ENCODE measurements around the gene RCBTB2.
A peak's percentile ranks its signal among the peaks of the same experiment; 100 is the strongest.
"Not testable (repeated sequence)": the region's sequence is repeated elsewhere in the genome, so short reads cannot be mapped to it uniquely, and the experiment has no call there.

Gene RCBTB2

GRCh38 chr13:48494874-48495273 is 38.0 kb downstream of the RCBTB2 start:
- DNase-seq (ENCODE audit: low read depth in 2 of 2) = no peak

DNA sequence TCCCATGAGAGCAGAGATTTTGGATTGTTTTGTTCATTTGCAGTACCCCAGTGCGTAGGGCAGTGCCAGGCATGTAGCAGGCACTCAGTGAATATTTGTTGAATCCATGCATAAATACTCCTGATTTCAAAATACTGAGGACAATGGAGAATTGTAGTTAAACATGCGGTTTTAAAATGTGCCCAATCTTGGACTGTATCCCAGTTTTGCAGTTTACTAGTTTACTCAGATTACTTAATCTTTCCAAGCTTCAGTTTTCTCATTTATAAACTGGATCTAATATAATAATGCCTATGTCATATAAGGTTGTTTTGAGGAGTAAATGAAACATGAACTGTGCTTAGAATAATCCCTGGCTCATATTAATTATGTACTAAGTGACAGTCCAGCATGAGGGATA is 39.0 kb downstream of the RCBTB2 start:
- DNase-seq (ENCODE audit: low read depth in 2 of 2) = no peak

DNA sequence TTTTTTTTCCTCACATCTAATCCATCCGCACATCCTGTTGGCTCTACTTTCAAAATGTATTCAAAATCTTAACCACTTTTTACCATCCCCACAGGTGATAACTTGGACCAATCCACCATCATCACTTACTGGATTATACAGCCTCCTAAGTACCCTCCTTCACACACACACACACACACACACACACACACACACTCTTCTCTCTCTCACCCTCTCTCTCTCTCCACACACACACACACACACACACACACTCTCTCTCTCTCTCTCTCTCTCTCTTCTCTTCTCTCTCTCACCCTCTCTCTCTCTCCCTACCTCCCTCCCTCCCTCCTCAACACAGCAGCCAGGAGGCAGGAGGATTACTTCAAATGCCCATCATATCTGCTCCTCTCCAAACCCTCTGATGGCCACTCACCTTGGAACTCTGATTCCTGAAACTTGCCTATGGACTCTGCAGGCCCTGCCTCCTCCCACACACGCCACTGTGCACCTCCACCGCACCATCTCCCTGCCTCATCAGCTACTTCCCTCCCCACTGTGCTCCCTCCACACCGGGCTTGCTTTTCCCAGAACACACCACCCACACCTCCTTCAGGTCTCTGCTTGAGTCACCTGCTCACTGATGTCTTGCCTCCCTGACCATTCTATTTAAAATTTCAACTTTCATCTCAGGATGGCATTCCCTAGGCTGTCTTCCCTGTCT is 39.7 kb downstream of the RCBTB2 start:
- DNase-seq (ENCODE audit: low read depth in 2 of 2) = no peak

- DNase-seq (ENCODE audit: low read depth in 2 of 2) = peak; percentile 34 to 46
Observed at GRCh38 chr13:48492470-48493065, 40.3 kb downstream of the RCBTB2 start.

DNA sequence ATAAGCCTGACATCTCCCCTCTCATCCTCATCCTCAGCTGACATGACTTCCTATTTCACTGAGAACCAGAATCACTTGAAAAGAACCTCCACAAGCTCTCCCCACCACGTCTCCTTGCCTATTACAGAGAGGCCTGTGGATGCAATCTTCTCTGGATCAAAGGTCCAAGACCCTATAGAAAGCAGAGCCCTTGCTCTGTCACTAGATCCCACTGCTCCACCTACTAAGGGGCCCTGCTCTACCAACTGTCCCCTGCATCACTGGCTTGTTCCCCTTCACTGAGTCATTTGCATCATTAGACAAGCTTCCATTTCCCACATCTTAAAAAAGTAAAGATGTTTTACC is 40.8 kb downstream of the RCBTB2 start:
- DNase-seq (ENCODE audit: low read depth in 2 of 2) = no peak

- DNase-seq (ENCODE audit: low read depth in 2 of 2) = no peak
Observed at GRCh38 chr13:48491423-48492095, 41.3 kb downstream of the RCBTB2 start.

- DNase-seq (ENCODE audit: low read depth in 2 of 2) = no peak
Observed at GRCh38 chr13:48490241-48490640, 42.6 kb downstream of the RCBTB2 start.

DNA sequence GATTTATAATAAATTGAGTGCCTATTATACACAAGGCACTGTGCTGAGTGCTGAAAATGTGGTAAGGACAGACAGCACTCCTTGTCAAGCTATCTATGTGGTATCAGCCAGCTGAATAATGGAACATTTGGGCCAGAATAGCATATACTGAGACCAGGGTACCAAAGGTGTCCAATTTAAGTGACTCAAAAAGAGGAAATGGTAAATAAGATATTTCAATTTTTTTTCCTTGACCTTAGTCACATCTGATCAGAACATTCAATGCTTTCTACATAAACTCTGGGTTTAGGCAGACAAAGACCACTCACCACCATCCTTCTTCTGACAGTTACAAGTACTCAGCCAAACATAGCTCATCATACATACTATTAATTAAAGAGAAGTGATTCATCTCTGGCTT is 43.2 kb downstream of the RCBTB2 start:
- no peak for DNase-seq (ENCODE audit: low read depth in 2 of 2)

DNA sequence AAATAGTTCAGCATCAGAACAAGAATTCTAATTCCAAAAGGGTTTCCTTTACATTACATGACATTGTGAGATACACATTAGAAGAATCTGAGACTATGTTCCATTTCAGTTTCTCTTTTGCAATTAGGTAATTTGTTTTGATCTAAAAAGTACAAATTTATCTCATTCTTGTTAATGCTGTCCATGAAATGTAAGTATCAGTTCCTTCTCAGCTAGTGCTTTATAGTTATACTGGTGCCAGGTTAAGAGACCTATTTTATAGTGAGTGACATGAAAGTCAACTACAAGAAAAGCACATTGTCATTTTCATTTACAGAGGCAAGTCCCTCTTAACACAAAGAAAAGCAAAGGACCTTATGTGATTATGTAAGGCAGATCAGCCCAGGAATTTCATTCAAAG is 43.9 kb downstream of the RCBTB2 start:
- no peak for DNase-seq (ENCODE audit: low read depth in 2 of 2)

- DNase-seq (ENCODE audit: low read depth in 2 of 2) = no peak
Observed at GRCh38 chr13:48487968-48488367, 44.9 kb downstream of the RCBTB2 start.

DNA sequence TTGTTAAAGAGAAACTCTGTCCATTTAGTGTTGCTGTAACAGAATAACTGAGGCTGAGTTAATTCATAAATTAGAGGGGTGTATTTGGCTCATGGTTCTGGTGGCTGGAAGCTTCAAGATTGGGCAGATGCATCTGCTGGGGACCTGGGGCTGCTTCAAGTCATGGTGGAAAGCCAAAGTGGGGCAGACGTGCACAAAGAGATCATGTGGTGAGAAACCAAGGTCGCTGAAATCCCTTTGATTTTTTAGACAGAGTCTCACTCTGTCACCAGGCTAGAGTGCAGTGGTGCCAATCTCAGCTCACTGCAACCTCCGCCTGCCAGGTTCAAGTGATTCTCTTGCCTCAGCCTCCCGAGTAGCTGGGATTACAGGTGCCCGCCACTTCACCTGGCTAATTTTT is 46.0 kb downstream of the RCBTB2 start:
- DNase-seq (ENCODE audit: low read depth in 2 of 2) = no peak

GRCh38 chr13:48486362-48486761 is 46.5 kb downstream of the RCBTB2 start:
- DNase-seq (ENCODE audit: low read depth in 2 of 2) = no peak

DNA sequence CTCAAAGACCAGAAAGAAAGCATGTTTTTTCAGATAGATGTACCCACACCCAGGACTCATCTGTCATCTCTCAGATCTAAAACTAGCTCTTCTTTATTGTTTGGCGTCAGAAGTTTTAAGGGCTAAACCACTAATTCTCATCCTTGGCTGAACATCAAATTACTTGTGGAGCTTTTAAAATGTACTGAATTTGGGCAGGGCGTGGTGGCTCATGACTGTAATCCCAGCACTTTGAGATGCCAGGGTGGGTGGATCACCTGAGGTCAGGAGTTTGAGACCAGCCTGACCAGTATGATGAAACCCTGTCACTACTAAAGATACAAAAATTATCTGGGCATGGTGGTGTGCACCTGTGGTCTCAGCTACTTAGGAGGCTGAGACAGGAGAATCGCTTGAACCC is 47.4 kb downstream of the RCBTB2 start:
- no peak for DNase-seq (ENCODE audit: low read depth in 2 of 2)

DNA sequence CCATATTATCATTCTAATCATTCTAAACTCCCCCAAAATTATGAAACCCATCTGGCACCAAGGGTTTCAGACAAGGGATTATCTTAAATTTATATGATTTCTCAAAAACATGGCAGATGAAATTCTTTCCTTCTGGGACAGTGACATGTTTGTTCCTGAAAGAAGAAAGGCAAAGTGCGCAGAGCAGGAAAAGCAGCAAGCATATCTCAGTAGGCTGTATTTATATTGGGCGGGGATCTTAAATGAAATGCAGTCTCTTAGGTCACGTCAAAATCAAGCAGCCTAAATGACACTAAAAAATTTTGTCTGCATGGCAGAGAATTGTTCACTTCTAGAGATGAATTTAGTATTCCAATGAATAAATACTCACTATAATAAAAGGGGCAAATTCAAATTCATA is 49.3 kb downstream of the RCBTB2 start:
- DNase-seq (ENCODE audit: low read depth in 2 of 2) = no peak

GRCh38 chr13:48478391-48478790 is 54.5 kb downstream of the RCBTB2 start:
- no peak for DNase-seq (ENCODE audit: low read depth in 2 of 2)

GRCh38 chr13:48477191-48477855 is 55.6 kb downstream of the RCBTB2 start:
- no peak for DNase-seq (ENCODE audit: low read depth in 2 of 2)

GRCh38 chr13:48476686-48477085 is 56.2 kb downstream of the RCBTB2 start:
- no peak for DNase-seq (ENCODE audit: low read depth in 2 of 2)

DNA sequence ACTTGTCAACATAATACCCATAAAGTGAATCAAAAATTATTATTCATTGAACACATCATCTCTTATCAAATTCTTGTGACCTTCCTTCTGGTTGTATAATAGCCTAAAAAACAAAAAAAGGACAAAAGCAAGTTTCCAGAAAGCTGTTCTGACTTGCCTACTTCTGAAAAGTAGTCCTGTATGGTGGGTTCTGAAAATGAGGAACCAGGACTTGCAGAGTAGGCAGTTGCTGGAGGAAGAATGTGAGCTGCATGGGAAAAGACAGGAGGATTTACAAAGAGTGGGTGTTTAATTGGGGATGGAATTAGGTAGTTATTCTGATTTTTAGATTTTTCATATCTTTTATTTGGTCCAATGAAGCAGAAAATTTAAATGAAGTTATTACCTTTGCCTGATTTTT is 56.7 kb downstream of the RCBTB2 start:
- DNase-seq (ENCODE audit: low read depth in 2 of 2) = no peak

DNA sequence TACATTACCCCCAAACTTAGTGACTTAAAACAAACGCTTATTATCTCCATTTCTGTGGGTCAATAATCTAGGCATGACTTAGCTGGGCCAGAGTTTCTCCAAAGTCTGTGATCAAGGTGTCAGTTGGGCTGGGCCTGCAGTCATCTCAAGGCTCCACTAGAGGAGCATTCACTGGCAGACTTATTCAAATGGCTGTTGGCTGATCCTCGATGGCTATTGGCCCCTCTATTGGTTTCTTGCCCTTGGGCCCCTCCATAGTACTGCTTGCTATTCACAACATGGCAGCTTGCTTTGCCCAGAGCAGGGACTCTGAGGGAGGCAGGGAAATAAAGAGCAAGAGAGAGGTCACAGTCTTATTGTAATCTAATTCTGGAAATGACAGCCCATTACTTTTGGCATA is 57.6 kb downstream of the RCBTB2 start:
- DNase-seq (ENCODE audit: low read depth in 2 of 2) = no peak

DNA sequence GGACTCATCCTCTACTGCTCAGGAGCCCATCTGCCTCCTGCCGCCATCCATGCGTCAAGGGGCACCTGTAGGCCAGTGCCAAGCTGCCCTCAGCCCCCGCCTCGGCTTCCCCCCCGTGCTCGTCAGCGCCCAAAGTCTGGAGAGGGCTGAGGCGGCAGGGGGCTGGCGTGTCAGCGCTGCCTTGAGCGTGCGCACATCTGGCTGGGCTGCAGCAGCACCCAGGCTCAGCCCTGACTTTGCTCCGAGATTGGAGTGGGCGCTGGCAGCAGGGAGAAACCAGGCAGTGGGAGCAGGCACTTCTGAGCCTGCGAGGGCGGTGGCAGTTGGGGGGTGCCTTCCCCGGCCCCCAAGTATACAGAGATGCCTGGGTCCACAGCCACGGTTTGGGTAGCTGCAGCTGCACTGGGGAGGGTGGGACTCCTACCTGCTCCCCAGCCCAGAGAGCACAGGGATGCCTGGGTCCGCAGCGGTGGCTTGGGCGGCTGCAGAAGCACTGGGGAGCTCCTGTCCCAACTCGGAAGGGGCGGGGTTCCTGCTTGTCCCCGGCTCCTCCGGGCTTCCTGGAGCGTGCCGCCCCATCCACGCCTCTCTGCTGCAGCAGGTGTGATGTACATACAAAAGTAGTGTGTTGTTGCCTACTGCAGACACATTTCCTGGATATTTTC is 75.2 kb downstream of the RCBTB2 start:
- DNase-seq (ENCODE audit: low read depth in 2 of 2) = no peak

DNA sequence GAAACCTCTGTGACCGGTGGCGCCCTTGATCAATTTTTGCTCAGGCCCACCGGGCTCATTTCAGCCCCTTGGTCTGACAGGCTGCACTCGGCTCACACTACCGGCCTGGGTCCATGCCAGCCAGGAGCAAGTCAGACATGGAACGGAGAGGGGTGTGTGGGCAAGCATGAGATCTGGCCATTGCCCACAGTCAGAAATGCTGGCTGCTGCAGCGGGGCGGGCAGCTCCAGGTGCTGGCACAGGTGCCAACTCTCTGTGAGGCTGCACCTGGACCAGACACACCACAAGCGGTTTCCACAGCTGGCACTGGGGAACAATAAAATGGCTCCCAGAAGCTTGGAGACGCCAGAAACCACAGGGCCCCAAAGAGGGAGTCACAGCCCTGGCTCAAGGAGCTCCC is 76.3 kb downstream of the RCBTB2 start:
- no peak for DNase-seq (ENCODE audit: low read depth in 2 of 2)

DNA sequence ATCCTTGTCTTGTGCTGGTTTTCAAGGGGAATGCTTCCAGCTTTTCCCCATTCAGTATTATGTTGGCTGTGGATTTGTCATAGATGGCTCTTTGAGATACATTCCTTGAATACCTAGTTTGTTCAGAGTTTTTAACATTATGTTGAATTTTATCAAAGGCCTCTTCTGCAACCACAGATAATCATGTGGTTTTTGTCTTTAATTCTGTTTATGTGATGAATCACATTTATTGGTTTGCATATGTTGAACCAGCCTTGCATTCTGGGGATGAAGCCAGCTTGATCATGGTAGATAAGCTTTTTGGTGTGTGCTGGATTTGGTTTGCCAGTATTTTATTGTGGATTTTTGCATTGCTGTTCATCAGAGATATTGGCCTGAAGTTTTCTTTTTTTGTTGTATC is 81.7 kb downstream of the RCBTB2 start:
- DNase-seq (ENCODE audit: low read depth in 2 of 2) = not testable (repeated sequence)

Data from activated CD8-positive, alpha-beta memory T cell treated with anti-CD3 and anti-CD28 coated beads for 4 hours (primary cell).